Activated CD4-positive, alpha-beta T cell treated with anti-CD3 and anti-CD28 coated beads, Interleukin-2, amount 10 ng/mL, durations not matched to agents 7 days and 5 days (primary cell): ENCODE results near the gene AIDA. TPM values are rescaled to one million over a fixed set of nuclear protein-coding genes. Genes with fewer than 3 reads are reported as not detected.

ENCODE experiments used
- CTCF ChIA-PET: fragments of 350-600 bp; sonication (Branson Sonifier 250); formaldehyde crosslinking; loops from one replicate; lab custom pipeline; 2021; ENCODE audit warnings: antibody characterized with exemption; lab: Charles Lee
- POLR2A ChIA-PET: fragments of 350-600 bp; sonication (Branson Sonifier 250); formaldehyde crosslinking; loops from one replicate; lab custom pipeline; 2021; ENCODE audit warnings: antibody characterized with exemption; lab: Charles Lee
- DNase-seq: peaks from one replicate; pipeline ENCODE4 v3.0.0-alpha.2; 2020
- H3K27ac Mint-ChIP-seq: one replicate; pipeline ENCODE4 v1.8.0; 2021; ENCODE audit warnings: mild to moderate bottlenecking, moderate library complexity, mixed read lengths
- H3K27me3 Mint-ChIP-seq: one replicate; pipeline ENCODE4 v1.8.0; 2021; ENCODE audit warnings: mixed read lengths
- H3K36me3 Mint-ChIP-seq: one replicate; pipeline ENCODE4 v1.8.0; 2021; ENCODE audit warnings: low read depth, mixed read lengths
- H3K4me1 Mint-ChIP-seq: one replicate; pipeline ENCODE4 v1.8.0; 2021; ENCODE audit warnings: mixed read lengths
- H3K4me3 Mint-ChIP-seq: one replicate; pipeline ENCODE4 v1.8.0; 2021; ENCODE audit warnings: mild to moderate bottlenecking, moderate library complexity, mixed read lengths
- H3K9me3 Mint-ChIP-seq: one replicate; pipeline ENCODE4 v1.8.0; 2021; ENCODE audit warnings: mixed read lengths
- total RNA-seq, 2 experiments: library from RNA; stranded (reverse); gene quantifications; one replicate each; pipeline ENCODE4 v1.2.3, GENCODE V29; 2021

Gene AIDA
- total RNA-seq, 2 experiments from 2014 or later: 69.7 to 81.1 TPM

- Mint-ChIP-seq H3K4me1 (peaks cover 12% of the 10 kb centered on the region), H3K9me3 (no peaks in the 10 kb centered on the region), H3K4me3 (no peak within 1 kb of the TSS), H3K27ac (no peak within 1 kb of the TSS), H3K27me3 (no peaks in the 10 kb centered on the region), H3K36me3 (peaks cover 18% of the 10 kb centered on the region)
- DNase-seq: no peak
- ChIA-PET CTCF (interaction anchor here (1.7 to 1.8 kb wide), 2 partner anchors 10 to 16 kb away, joined by 4 to 5 read pairs; no protein-coding TSS in a partner anchor), POLR2A (no interaction called here)
These were observed 24.7 kb upstream of the AIDA start, which contains the start of gene FAM177B for GRCh38 chr1:222736972-222737371. Gene FAM177B (plus strand): TSS chr1:222737202. CDS start chr1:222746546, 9,344 bp downstream.

DNA sequence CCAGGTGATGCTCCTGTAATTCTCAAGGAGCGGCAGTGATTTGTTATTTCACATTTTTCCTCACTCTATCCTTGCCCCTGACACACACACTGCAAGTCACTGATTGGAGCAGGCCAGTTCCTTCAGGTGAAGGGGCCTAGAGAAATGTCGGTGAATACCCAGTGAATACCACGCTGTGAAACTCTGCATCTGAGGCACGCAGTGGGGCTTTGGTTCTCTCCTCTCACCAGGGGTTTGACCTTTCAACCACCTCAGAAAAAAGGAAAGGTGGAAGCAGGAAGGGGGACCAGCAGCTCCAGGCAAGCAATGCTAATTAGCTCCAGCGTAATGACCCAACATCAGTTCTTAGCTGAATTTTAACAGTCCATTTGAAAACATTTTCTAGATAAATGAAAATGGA is 24.2 kb upstream of the AIDA start:
- Mint-ChIP-seq H3K27ac (no peak overlapping the region), H3K4me3 (no peak overlapping the region), H3K36me3 (peaks cover 21% of the 10 kb centered on the region), H3K4me1 (peaks cover 16% of the 10 kb centered on the region), H3K9me3 (no peaks in the 10 kb centered on the region), H3K27me3 (no peaks in the 10 kb centered on the region)
- no peak for DNase-seq
- POLR2A ChIA-PET: no interaction called here
- CTCF ChIA-PET: interaction anchor here (1.7 to 1.8 kb wide), 2 partner anchors 9 to 15 kb away, joined by 4 to 5 read pairs; no protein-coding TSS in a partner anchor

DNA sequence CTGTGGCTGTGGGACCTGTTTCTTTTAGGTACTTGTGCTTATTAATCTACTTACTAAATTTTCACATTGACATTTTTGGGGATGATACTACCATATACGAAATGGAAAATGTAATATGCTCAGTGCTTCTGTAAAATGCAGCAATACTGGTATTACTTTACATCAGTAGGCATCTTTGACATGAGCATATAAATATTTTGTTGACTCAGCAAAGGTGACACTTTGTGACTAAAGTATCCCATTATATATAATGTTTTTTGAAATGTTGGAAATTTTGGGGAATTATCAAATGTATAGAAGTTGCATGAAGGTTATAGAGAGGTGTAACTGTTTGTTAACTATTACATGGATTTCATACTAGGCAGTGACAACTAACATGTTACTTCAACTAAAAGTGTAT is 22.4 kb upstream of the AIDA start:
- H3K4me1 Mint-ChIP-seq: peaks cover 24% of the 10 kb centered on the region
- no peak for DNase-seq
- no peak overlapping the region for H3K27ac Mint-ChIP-seq
- no peaks in the 10 kb centered on the region for H3K9me3 Mint-ChIP-seq
- H3K36me3 Mint-ChIP-seq: peaks cover 33% of the 10 kb centered on the region
- no peak overlapping the region for H3K4me3 Mint-ChIP-seq
- ChIA-PET CTCF (interaction anchor here (0.6 kb wide), 1 partner anchor 74 kb away, joined by 3 read pairs; no protein-coding TSS in a partner anchor), POLR2A (no interaction called here)
- H3K27me3 Mint-ChIP-seq: no peaks in the 10 kb centered on the region

- Mint-ChIP-seq H3K4me1 (peaks cover 24% of the 10 kb centered on the region), H3K36me3 (peaks cover 50% of the 10 kb centered on the region), H3K27ac (peak overlapping the region; percentile 70), H3K4me3 (no peak overlapping the region), H3K9me3 (no peaks in the 10 kb centered on the region), H3K27me3 (no peaks in the 10 kb centered on the region)
- DNase-seq: no peak
- CTCF ChIA-PET: interaction anchor here (0.7 to 1.5 kb wide), 2 partner anchors 67 to 96 kb away, joined by 3 to 5 read pairs; no protein-coding TSS in a partner anchor
- POLR2A ChIA-PET: interaction anchor here (0.5 kb wide), 1 partner anchor 641 kb away, joined by 3 read pairs; no protein-coding TSS in a partner anchor
These were observed 20.2 kb upstream of the AIDA start for GRCh38 chr1:222732216-222733159.

DNA sequence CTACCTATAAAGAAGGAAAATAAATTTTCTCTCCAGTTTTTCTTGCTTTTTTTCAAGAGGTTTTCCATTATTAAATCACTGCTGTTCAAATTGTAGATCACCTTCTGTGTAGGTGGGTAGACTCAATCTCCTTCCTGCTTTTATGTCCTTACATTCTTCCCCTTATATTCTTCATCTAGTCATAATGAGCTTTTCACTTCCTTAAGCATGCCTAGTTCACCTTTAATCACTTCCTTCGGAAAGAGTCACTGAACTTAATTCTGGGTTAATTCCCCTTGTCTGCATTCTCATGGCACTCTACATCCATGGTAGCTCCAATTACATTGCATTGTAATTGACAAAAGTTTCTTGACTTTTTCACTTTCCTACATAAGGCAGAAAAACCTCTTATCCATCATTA is 18.6 kb upstream of the AIDA start:
- Mint-ChIP-seq H3K4me1 (peaks cover 24% of the 10 kb centered on the region), H3K9me3 (no peaks in the 10 kb centered on the region), H3K27ac (peak overlapping the region; percentile 64), H3K4me3 (no peak overlapping the region), H3K36me3 (peaks cover 59% of the 10 kb centered on the region), H3K27me3 (no peaks in the 10 kb centered on the region)
- CTCF ChIA-PET: interaction anchor here (1.5 kb wide), 2 partner anchors 12 to 68 kb away, joined by 3 read pairs; no protein-coding TSS in a partner anchor
- DNase-seq: no peak
- POLR2A ChIA-PET: no interaction called here

- POLR2A ChIA-PET: no interaction called here
- H3K36me3 Mint-ChIP-seq: peaks cover 68% of the 10 kb centered on the region
- CTCF ChIA-PET: interaction anchor here (0.7 kb wide), 1 partner anchor 16 kb away, joined by 3 read pairs; the partner anchor contains the start of gene BROX
These were observed 16.5 kb upstream of the AIDA start for GRCh38 chr1:222728746-222729145.

GRCh38 chr1:222716393-222716792 is 4.1 kb upstream of the AIDA start:
- no peak overlapping the region for H3K4me3 Mint-ChIP-seq
- ChIA-PET POLR2A (no interaction called here), CTCF (no interaction called here)
- no peak overlapping the region for H3K27ac Mint-ChIP-seq
- H3K9me3 Mint-ChIP-seq: no peaks in the 10 kb centered on the region
- H3K36me3 Mint-ChIP-seq: peaks cover 67% of the 10 kb centered on the region
- H3K27me3 Mint-ChIP-seq: no peaks in the 10 kb centered on the region
- no peak for DNase-seq
- H3K4me1 Mint-ChIP-seq: peaks cover 34% of the 10 kb centered on the region

More at GRCh38 chr1:222728746-222729145, 16.5 kb upstream of the AIDA start:
- Mint-ChIP-seq H3K9me3 (no peaks in the 10 kb centered on the region), H3K27me3 (no peaks in the 10 kb centered on the region), H3K4me3 (no peak overlapping the region), H3K27ac (no peak overlapping the region), H3K4me1 (peaks cover 24% of the 10 kb centered on the region)
- DNase-seq: no peak

DNA sequence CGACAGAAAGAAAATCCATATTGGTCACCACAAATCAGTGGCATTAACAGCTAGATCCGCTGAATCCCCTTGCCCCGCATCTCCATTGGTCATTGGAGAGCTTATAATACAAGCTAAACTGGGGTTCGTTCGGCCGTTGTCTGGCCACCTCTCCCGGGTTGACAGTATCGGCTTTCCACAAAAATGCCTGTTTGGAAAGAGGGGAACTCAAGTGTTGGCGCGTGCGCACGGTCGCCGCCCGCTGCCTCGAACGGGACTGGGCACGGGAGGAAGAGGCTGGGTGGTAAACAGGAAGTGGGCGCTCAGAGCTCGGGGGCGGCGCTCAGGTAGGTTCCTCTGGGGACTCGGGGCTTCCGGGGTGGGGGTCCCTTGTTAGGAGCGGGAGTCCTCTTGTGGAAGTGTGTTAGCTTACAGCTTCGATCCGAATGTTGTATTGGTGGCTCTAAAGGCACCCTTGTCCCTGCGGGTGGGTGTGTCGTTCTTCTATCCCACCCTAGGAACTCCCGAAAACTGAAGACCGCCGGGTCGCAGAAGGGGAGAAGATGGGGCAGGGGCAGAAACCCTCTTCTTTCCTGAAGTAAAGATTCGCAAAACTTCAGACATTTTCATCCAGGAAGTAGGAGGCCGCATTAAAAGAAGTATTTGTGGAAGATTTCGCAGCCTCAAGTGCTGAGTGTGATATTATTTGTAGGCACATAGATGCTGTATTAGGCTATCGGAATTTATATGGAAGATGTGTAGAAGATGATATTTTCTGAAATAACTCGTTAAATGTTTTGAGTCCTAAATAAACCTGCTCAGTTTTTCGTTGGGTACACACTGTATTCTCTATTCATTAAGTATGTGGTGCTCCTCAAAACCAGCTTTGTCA is 1.0 kb upstream of the AIDA start:
- CTCF ChIA-PET: interaction anchor here (0.6 to 1.5 kb wide), 5 partner anchors 15 to 1063 kb away, joined by 3 to 6 read pairs (median 4); no protein-coding TSS in a partner anchor
- peaks cover 68% of the 10 kb centered on the region for H3K36me3 Mint-ChIP-seq
- POLR2A ChIA-PET: interaction anchor here (0.6 kb wide), 1 partner anchor 59 kb away, joined by 3 read pairs; no protein-coding TSS in a partner anchor
- H3K4me1 Mint-ChIP-seq: peaks cover 49% of the 10 kb centered on the region
- H3K27ac Mint-ChIP-seq: peak overlapping the region; percentile 99
- no peaks in the 10 kb centered on the region for H3K9me3 Mint-ChIP-seq
- peak; percentile 93 for DNase-seq
- no peaks in the 10 kb centered on the region for H3K27me3 Mint-ChIP-seq
- H3K4me3 Mint-ChIP-seq: peak overlapping the region; percentile 100

- ChIA-PET POLR2A (no interaction called here), CTCF (interaction anchor here (1.2 kb wide), 1 partner anchor 14 kb away, joined by 6 read pairs; no protein-coding TSS in a partner anchor)
- Mint-ChIP-seq H3K27ac (peak overlapping the region; percentile 99), H3K9me3 (no peaks in the 10 kb centered on the region), H3K36me3 (peaks cover 63% of the 10 kb centered on the region), H3K4me3 (peak overlapping the region; percentile 100), H3K27me3 (no peaks in the 10 kb centered on the region), H3K4me1 (peaks cover 51% of the 10 kb centered on the region)
- DNase-seq: peak; percentile 84
These were observed 705 bp downstream of the AIDA start for GRCh38 chr1:222711319-222712252.

DNA sequence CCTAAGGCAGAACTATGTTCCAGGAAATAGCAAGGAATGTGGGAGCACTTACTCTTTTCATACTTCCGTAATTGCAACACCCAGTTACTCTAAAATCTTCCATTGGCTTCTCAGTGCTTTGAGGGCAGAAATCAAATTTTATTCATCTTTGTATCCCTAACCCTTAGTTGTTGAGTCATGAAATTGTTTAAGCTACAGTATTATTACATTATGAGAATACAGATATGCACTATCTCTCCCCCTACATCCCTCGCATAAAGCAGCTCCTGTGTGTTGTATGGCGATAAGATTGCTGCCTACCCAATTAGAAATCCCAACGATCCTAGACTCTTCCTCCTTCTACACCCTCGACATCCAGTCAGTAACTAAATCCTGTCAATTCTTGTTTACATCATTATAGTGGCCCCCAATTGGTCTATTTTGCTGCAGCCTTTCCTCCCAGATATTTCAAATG is 2.6 kb downstream of the AIDA start:
- Mint-ChIP-seq H3K4me3 (peak overlapping the region; percentile 100), H3K27ac (no peak overlapping the region), H3K9me3 (no peaks in the 10 kb centered on the region), H3K27me3 (no peaks in the 10 kb centered on the region), H3K4me1 (peaks cover 58% of the 10 kb centered on the region), H3K36me3 (peaks cover 65% of the 10 kb centered on the region)
- no peak for DNase-seq
- CTCF ChIA-PET: no interaction called here
- POLR2A ChIA-PET: no interaction called here

DNA sequence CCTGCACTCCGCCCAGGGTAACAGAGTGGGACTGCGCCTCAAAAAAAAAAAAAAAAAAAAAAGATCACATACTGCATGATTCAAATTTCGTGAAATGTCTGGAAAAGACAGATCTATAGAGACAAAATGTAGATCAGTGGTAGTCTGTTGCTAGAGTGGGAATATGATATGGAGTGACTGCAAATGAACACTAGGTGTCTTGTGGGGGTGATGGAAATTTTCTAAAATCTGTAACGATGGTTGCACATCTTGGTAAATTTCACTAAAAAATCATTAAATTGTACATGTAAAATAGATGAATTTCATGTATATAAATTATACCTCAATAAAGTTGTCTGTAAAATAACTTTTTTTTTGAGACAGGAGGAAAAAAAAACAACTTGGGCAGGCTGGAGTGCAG is 5.5 kb downstream of the AIDA start:
- peaks cover 69% of the 10 kb centered on the region for H3K36me3 Mint-ChIP-seq
- DNase-seq: no peak
- peaks cover 59% of the 10 kb centered on the region for H3K4me1 Mint-ChIP-seq
- H3K27me3 Mint-ChIP-seq: no peaks in the 10 kb centered on the region
- CTCF ChIA-PET: no interaction called here
- no peak overlapping the region for H3K27ac Mint-ChIP-seq
- POLR2A ChIA-PET: no interaction called here
- H3K4me3 Mint-ChIP-seq: no peak overlapping the region
- peaks cover 2% of the 10 kb centered on the region for H3K9me3 Mint-ChIP-seq
